PC-3 (cell line): ENCODE measurements around the gene CD80. TPM values are rescaled to one million over a fixed set of nuclear protein-coding genes. Genes with fewer than 3 reads are reported as not detected.

ENCODE experiments used
- ATAC-seq: fragments of 200-7000 bp; cut with Tn5 transposase; 2 replicates; pipeline ENCODE4 v1.9.1; 2020; ENCODE audit warnings: mild to moderate bottlenecking, moderate library complexity
- BruUV-seq: library from RNA; stranded (reverse); fragments of 400-500 nt; replicated peaks from 2 replicates; lab custom pipeline; 2021; lab: Mats Ljungman, UMichigan
- CTCF ChIA-PET: fragments of 300-600 bp; sonication (Branson Sonifier 250); formaldehyde crosslinking; loops from one replicate; lab custom pipeline; 2022; ENCODE audit warnings: antibody characterized with exemption; lab: Charles Lee
- POLR2A ChIA-PET: fragments of 300-600 bp; sonication (Branson Sonifier 250); formaldehyde crosslinking; loops from one replicate; lab custom pipeline; 2022; ENCODE audit warnings: antibody characterized with exemption; ENCODE audit not compliant: unreplicated experiment; lab: Charles Lee
- DNase-seq: peaks from one replicate; pipeline ENCODE4 v3.0.0-alpha.2; 2015
- H2AFZ ChIP-seq: fragments of 300-600 bp; sonication (generic); 2 replicates; pipeline ENCODE4 v1.6.0; 2016; ENCODE audit warnings: antibody characterized with exemption, low read length
- H3F3A ChIP-seq: fragments of 300-600 bp; sonication (generic); one replicate; pipeline ENCODE4 v1.6.0; 2017; ENCODE audit warnings: antibody characterized with exemption, low read length, control low read depth, mild to moderate bottlenecking; ENCODE audit not compliant: unreplicated experiment
- H3K27ac ChIP-seq: fragments of 300-600 bp; sonication (generic); 2 replicates; pipeline ENCODE4 v1.5.1; 2016; ENCODE audit warnings: mild to moderate bottlenecking, low read length
- H3K27me3 ChIP-seq: fragments of 300-600 bp; sonication (generic); 2 replicates; pipeline ENCODE4 v1.6.1; 2016; ENCODE audit warnings: low read length, mixed read lengths
- H3K36me3 ChIP-seq: fragments of 300-600 bp; sonication (generic); 2 replicates; pipeline ENCODE4 v1.6.1; 2016; ENCODE audit warnings: low read depth, mixed run types, low read length, mixed read lengths
- H3K4me1 ChIP-seq: fragments of 300-600 bp; sonication (generic); 2 replicates; pipeline ENCODE4 v1.5.1; 2016; ENCODE audit warnings: low read length; ENCODE audit not compliant: insufficient read depth
- H3K4me2 ChIP-seq: fragments of 300-600 bp; sonication (generic); 2 replicates; pipeline ENCODE4 v1.6.0; 2016; ENCODE audit warnings: low read length
- H3K4me3 ChIP-seq: fragments of 300-600 bp; sonication (generic); 2 replicates; pipeline ENCODE4 v1.5.1; 2016; ENCODE audit warnings: mild to moderate bottlenecking, low read length, mixed read lengths
- H3K79me2 ChIP-seq: fragments of 300-600 bp; sonication (generic); 2 replicates; pipeline ENCODE4 v1.6.1; 2017; ENCODE audit warnings: low read length, mixed read lengths
- H3K9ac ChIP-seq: fragments of 300-600 bp; sonication (generic); 2 replicates; pipeline ENCODE4 v1.6.0; 2016; ENCODE audit warnings: mild to moderate bottlenecking, low read length
- H3K9me2 ChIP-seq: fragments of 300-600 bp; sonication (generic); replicated peaks from 2 replicates; pipeline ENCODE4 v1.6.1; 2016; ENCODE audit warnings: mixed run types, low read length, mixed read lengths
- H3K9me3 ChIP-seq: fragments of 300-600 bp; sonication (generic); 2 replicates; pipeline ENCODE4 v1.6.1; 2016; ENCODE audit warnings: low read length, mixed read lengths
- H4K20me1 ChIP-seq: fragments of 300-600 bp; sonication (generic); 2 replicates; pipeline ENCODE4 v1.6.1; 2016; ENCODE audit warnings: low read length, mixed read lengths
- CTCF ChIP-seq: fragments of 300-600 bp; sonication (generic); conservative IDR thresholded peaks from 2 replicates; pipeline ENCODE4 v1.5.1; 2017; ENCODE audit warnings: antibody characterized with exemption, low read depth, mild to moderate bottlenecking, low read length
- EZH2 ChIP-seq: fragments of 300-600 bp; sonication (generic); IDR thresholded peaks from one replicate; pipeline ENCODE4 v1.6.1; 2017; ENCODE audit warnings: antibody characterized with exemption, mild to moderate bottlenecking, low read length; ENCODE audit not compliant: unreplicated experiment
- EZH2phosphoT487 ChIP-seq: fragments of 300-600 bp; sonication (generic); IDR thresholded peaks from 2 replicates; pipeline ENCODE4 v1.6.1; 2018; ENCODE audit warnings: mild to moderate bottlenecking, antibody characterized with exemption, low read length, borderline replicate concordance
- intact Hi-C: fragments of 100-400 bp; cut with micrococcal nuclease; formaldehyde crosslinking; loops from 2 replicates; pipeline ENCODE4 v1.9.0; 2023
- total RNA-seq: library from RNA; depleted of rRNA; stranded (reverse); fragments of >200 nt; gene quantifications from 2 replicates; pipeline ENCODE4 v1.2.3, GENCODE V29; 2014

Gene CD80
- total RNA-seq, 1 experiment from 2014 or later: not detected

GRCh38 chr3:119527714-119528113 lies 31.7 kb downstream of the CD80 start:
- CTCF ChIA-PET: no interaction called here
- no peaks in the 10 kb centered on the region for H3K4me1 ChIP-seq
- H3K9ac ChIP-seq: no peak overlapping the region
- intact Hi-C loops: no loop called here
- no peak overlapping the region for H3K27ac ChIP-seq
- no peaks in the 10 kb centered on the region for H3F3A ChIP-seq
- no peaks in the 10 kb centered on the region for H3K79me2 ChIP-seq
- no peaks in the 10 kb centered on the region for H3K27me3 ChIP-seq
- ATAC-seq (peak; percentile 41), DNase-seq (no peak)
- H4K20me1 ChIP-seq: no peaks in the 10 kb centered on the region
- H3K4me3 ChIP-seq: no peak overlapping the region
- no peak for TF ChIP-seq EZH2
- no peak for TF ChIP-seq CTCF
- TF ChIP-seq EZH2phosphoT487: no peak
- POLR2A ChIA-PET: no interaction called here
- no TSS peak for BruUV-seq
- H2AFZ ChIP-seq: no peak overlapping the region
- no peaks in the 10 kb centered on the region; the same call in 1 of the 2 replicates for H3K36me3 ChIP-seq
- no peaks in the 10 kb centered on the region for H3K9me2 ChIP-seq
- no peak overlapping the region for H3K4me2 ChIP-seq
- no peaks in the 10 kb centered on the region for H3K9me3 ChIP-seq

DNA sequence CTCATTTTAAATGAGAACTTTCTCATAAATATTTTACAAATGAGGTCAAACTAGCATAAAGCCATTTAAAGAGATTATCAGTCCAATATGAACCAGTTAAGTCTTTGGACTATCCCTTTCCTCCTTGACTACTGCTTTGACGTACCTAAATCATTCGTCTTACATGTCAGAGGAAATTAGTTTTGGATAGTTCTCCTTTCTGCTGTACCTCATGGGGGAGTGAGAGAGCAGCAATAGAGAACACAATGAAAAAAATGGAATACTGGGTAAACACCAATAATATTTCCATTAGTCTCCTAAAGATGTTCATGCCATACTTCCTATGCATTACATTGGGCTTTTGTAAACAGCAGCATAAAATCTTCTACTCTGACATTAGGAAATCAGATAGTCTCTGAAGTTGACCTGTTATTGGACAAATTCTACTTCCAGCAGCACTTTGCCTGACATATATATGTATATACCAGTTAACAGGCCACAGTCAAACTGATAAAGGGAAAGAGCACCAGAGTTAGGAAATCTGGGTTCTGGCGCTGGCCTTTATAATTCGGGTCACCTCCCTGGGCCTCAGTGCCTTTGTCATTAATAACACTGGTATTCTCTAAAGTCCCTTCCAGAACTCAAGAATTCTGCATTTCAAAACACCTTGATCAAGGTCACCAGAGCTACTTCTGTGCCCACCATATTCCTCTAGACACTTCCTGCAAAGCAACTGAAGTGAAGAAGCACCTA lies 34.3 kb downstream of the CD80 start:
- Histone ChIP-seq H3K36me3 (peaks cover 12% of the 10 kb centered on the region; the same call in 1 of the 2 replicates), H3K27me3 (no peaks in the 10 kb centered on the region), H2AFZ (no peak overlapping the region), H3K4me2 (no peak overlapping the region), H3K4me3 (no peak overlapping the region), H3F3A (no peaks in the 10 kb centered on the region), H3K79me2 (no peaks in the 10 kb centered on the region), H3K9me2 (no peaks in the 10 kb centered on the region), H3K9ac (no peak overlapping the region), H3K4me1 (no peaks in the 10 kb centered on the region), H4K20me1 (no peaks in the 10 kb centered on the region), H3K27ac (no peak overlapping the region), H3K9me3 (no peaks in the 10 kb centered on the region)
- POLR2A ChIA-PET: interaction anchor here (0.6 kb wide), 1 partner anchor 70 kb away, joined by 3 read pairs; no protein-coding TSS in a partner anchor
- DNase-seq: peak; percentile 45
- CTCF ChIA-PET: interaction anchor here (1.0 kb wide), 1 partner anchor 155 kb away, joined by 4 read pairs; no protein-coding TSS in a partner anchor
- no TSS peak for BruUV-seq
- no peak for TF ChIP-seq EZH2
- TF ChIP-seq CTCF: peak; percentile 73
- TF ChIP-seq EZH2phosphoT487: no peak
- intact Hi-C loops: loop anchor here (1.0 kb wide), 2 partner anchors 151 to 156 kb away; no protein-coding TSS in a partner anchor
- peak; percentile 70 for ATAC-seq

- Histone ChIP-seq H2AFZ (no peak overlapping the region), H3K4me2 (no peak overlapping the region), H3K79me2 (no peaks in the 10 kb centered on the region), H3K9me3 (no peaks in the 10 kb centered on the region), H3K4me3 (no peak overlapping the region), H3K36me3 (peaks cover 74% of the 10 kb centered on the region), H3K4me1 (no peaks in the 10 kb centered on the region), H3K27me3 (no peaks in the 10 kb centered on the region), H3K9me2 (no peaks in the 10 kb centered on the region), H4K20me1 (no peaks in the 10 kb centered on the region), H3F3A (no peaks in the 10 kb centered on the region), H3K9ac (no peak overlapping the region), H3K27ac (no peak overlapping the region)
- intact Hi-C loops: no loop called here
- TF ChIP-seq EZH2phosphoT487 (no peak), EZH2 (no peak), CTCF (peak; percentile 21; the same call in 1 of the 2 replicates)
- CTCF ChIA-PET: no interaction called here
- no peak for DNase-seq
- POLR2A ChIA-PET: no interaction called here
- BruUV-seq: no TSS peak
- ATAC-seq: no peak
Observed at GRCh38 chr3:119518026-119518425, 41.4 kb downstream of the CD80 start.
